NB4 (cell line): ENCODE results near the gene KRTAP19-2.

Experiments
- POLR2A ChIP-seq: IDR thresholded peaks from 2 replicates; pipeline ENCODE4 v1.6.1; 2011; ENCODE audit warnings: mild to moderate bottlenecking; ENCODE audit not compliant: insufficient read length; ENCODE audit errors: extremely low read depth
- TF ChIP-seq, protein P1 (sequence below): IDR thresholded peaks from one replicate; pipeline ENCODE4 v1.5.1; 2012; ENCODE audit warnings: low read depth, low read length

DNA sequence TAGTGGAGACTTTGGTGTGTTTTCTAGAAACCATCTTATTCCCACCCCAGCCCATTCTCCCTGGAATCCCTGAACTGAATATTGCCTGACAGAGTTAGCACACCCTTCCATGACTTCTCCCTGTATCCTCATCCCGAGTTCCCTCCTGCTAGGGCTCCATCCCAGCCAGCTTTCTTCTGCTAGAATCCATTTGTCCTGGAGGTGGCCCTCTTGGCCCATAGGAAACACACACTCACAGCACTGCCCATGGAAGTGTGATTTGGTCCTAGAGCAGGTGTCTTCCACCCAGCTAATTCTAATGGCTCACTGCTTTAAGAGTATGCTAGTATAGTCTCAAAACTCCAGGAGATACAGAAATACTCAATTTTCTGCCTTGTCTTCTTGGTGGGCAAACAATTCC is 43.0 kb downstream of the KRTAP19-2 start:
- TF ChIP-seq, protein P1, sequence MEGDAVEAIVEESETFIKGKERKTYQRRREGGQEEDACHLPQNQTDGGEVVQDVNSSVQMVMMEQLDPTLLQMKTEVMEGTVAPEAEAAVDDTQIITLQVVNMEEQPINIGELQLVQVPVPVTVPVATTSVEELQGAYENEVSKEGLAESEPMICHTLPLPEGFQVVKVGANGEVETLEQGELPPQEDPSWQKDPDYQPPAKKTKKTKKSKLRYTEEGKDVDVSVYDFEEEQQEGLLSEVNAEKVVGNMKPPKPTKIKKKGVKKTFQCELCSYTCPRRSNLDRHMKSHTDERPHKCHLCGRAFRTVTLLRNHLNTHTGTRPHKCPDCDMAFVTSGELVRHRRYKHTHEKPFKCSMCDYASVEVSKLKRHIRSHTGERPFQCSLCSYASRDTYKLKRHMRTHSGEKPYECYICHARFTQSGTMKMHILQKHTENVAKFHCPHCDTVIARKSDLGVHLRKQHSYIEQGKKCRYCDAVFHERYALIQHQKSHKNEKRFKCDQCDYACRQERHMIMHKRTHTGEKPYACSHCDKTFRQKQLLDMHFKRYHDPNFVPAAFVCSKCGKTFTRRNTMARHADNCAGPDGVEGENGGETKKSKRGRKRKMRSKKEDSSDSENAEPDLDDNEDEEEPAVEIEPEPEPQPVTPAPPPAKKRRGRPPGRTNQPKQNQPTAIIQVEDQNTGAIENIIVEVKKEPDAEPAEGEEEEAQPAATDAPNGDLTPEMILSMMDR, result no peak
- no peak for TF ChIP-seq POLR2A
